Measurements from ENCODE around the gene TUBB2B. TPM values are rescaled to one million over a fixed set of nuclear protein-coding genes. Genes with fewer than 3 reads are reported as not detected.
"Not testable (repeated sequence)": the region's sequence is repeated elsewhere in the genome, so short reads cannot be mapped to it uniquely, and the experiment has no call there.

The TUBB2B gene
- total RNA-seq, 2 experiments from 2014 or later = 0.27 TPM; not detected in 1

DNA sequence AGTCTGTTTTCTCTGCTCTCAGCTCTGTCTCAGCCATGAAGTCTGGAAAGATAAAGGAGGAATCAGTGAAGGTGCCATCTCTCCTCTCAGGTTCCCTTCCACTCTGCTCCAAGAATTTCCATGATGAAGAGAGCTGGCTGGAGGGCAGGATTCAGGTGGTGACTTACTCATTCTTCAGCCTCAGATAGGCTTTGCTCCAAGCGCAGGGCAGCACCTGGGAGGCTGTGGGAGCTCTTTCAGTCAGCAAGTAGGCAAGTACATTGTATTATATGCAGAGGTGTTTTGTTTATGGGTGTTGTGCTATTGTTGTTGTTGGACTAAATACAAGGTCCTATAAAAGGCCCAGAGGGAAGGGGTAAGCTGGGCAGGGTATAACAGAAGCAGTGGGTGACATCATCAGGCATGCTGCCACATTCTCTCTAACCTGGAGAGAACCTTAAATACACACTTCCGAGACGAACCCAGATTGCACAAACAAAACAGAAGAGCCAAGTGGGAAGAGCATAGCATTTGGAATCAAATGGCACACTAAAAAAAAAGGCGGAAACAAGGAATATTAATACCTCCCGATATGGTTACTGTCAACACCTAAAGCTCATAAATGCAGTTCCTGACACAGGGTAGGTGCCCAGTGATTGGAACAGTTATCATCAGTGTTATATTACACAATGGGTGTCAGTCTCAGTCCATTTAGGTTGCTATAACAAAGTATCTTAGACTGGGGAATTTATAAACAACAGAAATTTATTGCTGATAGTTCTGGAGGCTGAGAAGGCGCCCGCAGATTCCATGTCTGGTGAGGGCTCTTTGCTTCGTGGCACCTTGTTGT, 16.8 kb upstream of the TUBB2B start:
- no TSS peak for BruUV-seq (replicated peaks)
- H2AFZ ChIP-seq (ENCODE audit: low read length) = no peak overlapping the region
- H3K79me2 ChIP-seq (ENCODE audit: insufficient read depth, low read depth, low read length) = no peaks in the 10 kb centered on the region
- no peaks in the 10 kb centered on the region for H3K4me1 ChIP-seq (ENCODE audit: insufficient read depth, low read length, poor library complexity, severe bottlenecking)
- no peak overlapping the region for H3K4me3 ChIP-seq (ENCODE audit: low read depth, low read length, poor library complexity, severe bottlenecking)
- no peak for DNase-seq (ENCODE audit: low spot score)
- intact Hi-C loops (cut with micrococcal nuclease; ENCODE audit: unreplicated experiment) = no loop called here
- ChIA-PET POLR2A (interaction anchor here (0.8 kb wide), 1 partner anchor 1594 kb away, joined by 4 read pairs; no protein-coding TSS in a partner anchor), CTCF (ENCODE audit: unreplicated experiment) (no interaction called here)
- H3K9me3 ChIP-seq (ENCODE audit: low read length) = no peaks in the 10 kb centered on the region
- H3K9me2 ChIP-seq (ENCODE audit: insufficient read depth, low read length) = no peaks in the 10 kb centered on the region
- H3K4me2 ChIP-seq (ENCODE audit: low read length) = no peak overlapping the region
- no peaks in the 10 kb centered on the region for H3K36me3 ChIP-seq (ENCODE audit: insufficient read depth, low read length)
- no peaks in the 10 kb centered on the region for H4K20me1 ChIP-seq (ENCODE audit: insufficient read depth, low read length)
- TF ChIP-seq CTCF (conservative IDR thresholded peaks at IDR 0.05; ENCODE audit: low read length) (no peak), EZH2phosphoT487 (IDR thresholded peaks at IDR 0.05; ENCODE audit: borderline replicate concordance, low read depth, low read length) (no peak)
- no peak overlapping the region for H3K27ac ChIP-seq (ENCODE audit: low read depth, low read length, poor library complexity, severe bottlenecking)

GRCh38 chr6:3242768-3243167, 15.3 kb upstream of the TUBB2B start:
- H3K27ac ChIP-seq (ENCODE audit: low read depth, low read length, poor library complexity, severe bottlenecking) = no peak overlapping the region
- CTCF ChIA-PET (ENCODE audit: unreplicated experiment) = no interaction called here
- BruUV-seq (replicated peaks) = no TSS peak
- intact Hi-C loops (cut with micrococcal nuclease; ENCODE audit: unreplicated experiment) = no loop called here
- TF ChIP-seq CTCF (conservative IDR thresholded peaks at IDR 0.05; ENCODE audit: low read length) (no peak), EZH2phosphoT487 (IDR thresholded peaks at IDR 0.05; ENCODE audit: borderline replicate concordance, low read depth, low read length) (no peak)
- no peaks in the 10 kb centered on the region for H3K9me2 ChIP-seq (ENCODE audit: insufficient read depth, low read length)
- H3K4me2 ChIP-seq (ENCODE audit: low read length) = no peak overlapping the region
- no peaks in the 10 kb centered on the region for H3K36me3 ChIP-seq (ENCODE audit: insufficient read depth, low read length)
- no peak overlapping the region for H2AFZ ChIP-seq (ENCODE audit: low read length)
- H3K9me3 ChIP-seq (ENCODE audit: low read length) = no peaks in the 10 kb centered on the region
- peaks cover 4% of the 10 kb centered on the region for H3K4me1 ChIP-seq (ENCODE audit: insufficient read depth, low read length, poor library complexity, severe bottlenecking)
- no peak overlapping the region for H3K4me3 ChIP-seq (ENCODE audit: low read depth, low read length, poor library complexity, severe bottlenecking)
- DNase-seq (ENCODE audit: low spot score) = no peak
- no peaks in the 10 kb centered on the region for H4K20me1 ChIP-seq (ENCODE audit: insufficient read depth, low read length)
- H3K79me2 ChIP-seq (ENCODE audit: insufficient read depth, low read depth, low read length) = no peaks in the 10 kb centered on the region
- POLR2A ChIA-PET = no interaction called here

DNA sequence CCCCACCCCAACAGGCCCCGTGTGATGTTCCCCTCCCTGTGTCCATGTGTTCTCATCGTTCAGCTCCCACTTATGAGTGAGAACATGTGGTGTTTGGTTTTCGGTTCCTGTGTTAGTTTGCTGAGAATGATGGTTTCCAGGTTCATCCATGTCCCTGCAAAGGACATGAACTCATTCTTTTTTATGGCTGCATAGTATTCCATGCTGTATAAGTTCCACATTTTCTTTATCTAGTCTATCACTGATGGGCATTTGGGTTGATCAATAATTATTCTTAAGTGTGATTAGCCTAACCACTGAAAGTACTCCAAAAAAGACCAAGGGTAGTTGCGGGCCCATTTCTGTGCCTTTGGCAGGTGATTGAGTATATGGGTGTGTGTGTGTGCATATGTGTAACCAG, 14.3 kb upstream of the TUBB2B start:
- H3K79me2 ChIP-seq (ENCODE audit: insufficient read depth, low read depth, low read length); POLR2A ChIA-PET; intact Hi-C loops (cut with micrococcal nuclease; ENCODE audit: unreplicated experiment); H3K9me3 ChIP-seq (ENCODE audit: low read length); H3K4me3 ChIP-seq (ENCODE audit: low read depth, low read length, poor library complexity, severe bottlenecking); H3K36me3 ChIP-seq (ENCODE audit: insufficient read depth, low read length); H2AFZ ChIP-seq (ENCODE audit: low read length); H3K9me2 ChIP-seq (ENCODE audit: insufficient read depth, low read length); H4K20me1 ChIP-seq (ENCODE audit: insufficient read depth, low read length); DNase-seq (ENCODE audit: low spot score); H3K4me2 ChIP-seq (ENCODE audit: low read length); BruUV-seq (replicated peaks); CTCF ChIA-PET (ENCODE audit: unreplicated experiment); H3K27ac ChIP-seq (ENCODE audit: low read depth, low read length, poor library complexity, severe bottlenecking): not testable (repeated sequence)
- H3K4me1 ChIP-seq (ENCODE audit: insufficient read depth, low read length, poor library complexity, severe bottlenecking) = peaks cover 14% of the 10 kb centered on the region

Measured in OCI-LY7 (cell line).